ENCODE results near the gene ARHGAP31. TPM values are rescaled to one million over a fixed set of nuclear protein-coding genes. Genes with fewer than 3 reads are reported as not detected.

ARHGAP31 gene
- total RNA-seq, 1 experiment from 2014 or later = 12.0 TPM

DNA sequence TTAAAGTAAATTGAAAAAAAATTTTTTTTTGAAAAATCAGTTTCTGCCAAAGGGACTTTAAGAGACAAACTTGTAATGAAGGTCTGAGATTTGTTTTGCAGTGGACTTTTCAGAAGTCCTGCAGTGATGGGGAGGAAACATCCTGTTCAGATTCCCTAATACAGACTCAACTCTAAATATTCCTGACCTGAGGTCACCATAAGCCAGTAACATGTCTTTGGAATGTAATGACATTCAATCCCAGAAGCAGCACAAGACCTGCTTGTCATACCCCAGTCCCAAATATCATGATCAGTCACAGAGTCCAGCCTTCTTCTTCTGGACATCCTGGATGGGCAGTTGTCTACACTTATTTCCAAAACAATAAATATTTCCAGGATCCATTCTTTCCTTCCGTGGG is 115.7 kb downstream of the ARHGAP31 start:
- Histone ChIP-seq H3K36me3 (ENCODE audit: insufficient read depth, low read length, poor library complexity, severe bottlenecking) (no peaks in the 10 kb centered on the region), H3K27ac (ENCODE audit: low read depth, low read length, poor library complexity, severe bottlenecking) (no peak overlapping the region), H3K4me1 (ENCODE audit: insufficient read depth, low read length, poor library complexity, severe bottlenecking) (no peaks in the 10 kb centered on the region), H3K9me3 (ENCODE audit: low read depth, low read length, poor library complexity, severe bottlenecking) (no peaks in the 10 kb centered on the region), H3K4me3 (ENCODE audit: low read depth, low read length, poor library complexity, severe bottlenecking) (no peak overlapping the region), H3K27me3 (replicated peaks; ENCODE audit: insufficient read depth, low read depth, low read length, poor library complexity) (no peaks in the 10 kb centered on the region)
- no TSS peak for BruUV-seq (replicated peaks)
- CTCF ChIA-PET = no interaction called here
- intact Hi-C loops (cut with micrococcal nuclease; ENCODE audit: unreplicated experiment) = no loop called here
- TF ChIP-seq CTCF (conservative IDR thresholded peaks at IDR 0.05; ENCODE audit: low read depth, low read length) = no peak
- DNase-seq (ENCODE audit: low spot score) = no peak
- POLR2A ChIA-PET (ENCODE audit: low non-redundant PET) = no interaction called here

- DNase-seq (ENCODE audit: low spot score) = peak; percentile 20
- intact Hi-C loops (cut with micrococcal nuclease; ENCODE audit: unreplicated experiment) = no loop called here
- Histone ChIP-seq H3K4me3 (ENCODE audit: low read depth, low read length, poor library complexity, severe bottlenecking) (no peak overlapping the region), H3K4me1 (ENCODE audit: insufficient read depth, low read length, poor library complexity, severe bottlenecking) (no peaks in the 10 kb centered on the region), H3K9me3 (ENCODE audit: low read depth, low read length, poor library complexity, severe bottlenecking) (no peaks in the 10 kb centered on the region), H3K27me3 (replicated peaks; ENCODE audit: insufficient read depth, low read depth, low read length, poor library complexity) (no peaks in the 10 kb centered on the region), H3K36me3 (ENCODE audit: insufficient read depth, low read length, poor library complexity, severe bottlenecking) (no peaks in the 10 kb centered on the region), H3K27ac (ENCODE audit: low read depth, low read length, poor library complexity, severe bottlenecking) (no peak overlapping the region)
- TF ChIP-seq CTCF (conservative IDR thresholded peaks at IDR 0.05; ENCODE audit: low read depth, low read length) = no peak
- no peak for TF ChIP-seq EZH2 (IDR thresholded peaks at IDR 0.05; ENCODE audit: borderline replicate concordance, low read depth, low read length, poor library complexity, severe bottlenecking)
- ChIA-PET POLR2A (ENCODE audit: low non-redundant PET) (interaction anchor here (0.6 kb wide), 1 partner anchor 261 kb away, joined by 7 read pairs; no protein-coding TSS in a partner anchor), CTCF (no interaction called here)
- no TSS peak for BruUV-seq (replicated peaks)
These were observed 119.6 kb downstream of the ARHGAP31 start for GRCh38 chr3:119413603-119414280.

GRCh38 chr3:119416873-119417272 is 122.7 kb downstream of the ARHGAP31 start:
- peaks cover 2% of the 10 kb centered on the region for H3K27me3 ChIP-seq (replicated peaks; ENCODE audit: insufficient read depth, low read depth, low read length, poor library complexity)
- no peak for DNase-seq (ENCODE audit: low spot score)
- no peak overlapping the region for H3K4me3 ChIP-seq (ENCODE audit: low read depth, low read length, poor library complexity, severe bottlenecking)
- H3K36me3 ChIP-seq (ENCODE audit: insufficient read depth, low read length, poor library complexity, severe bottlenecking) = no peaks in the 10 kb centered on the region
- TF ChIP-seq EZH2 (IDR thresholded peaks at IDR 0.05; ENCODE audit: borderline replicate concordance, low read depth, low read length, poor library complexity, severe bottlenecking) = no peak
- no peak for TF ChIP-seq CTCF (conservative IDR thresholded peaks at IDR 0.05; ENCODE audit: low read depth, low read length)
- BruUV-seq (replicated peaks) = no TSS peak
- no peaks in the 10 kb centered on the region for H3K9me3 ChIP-seq (ENCODE audit: low read depth, low read length, poor library complexity, severe bottlenecking)
- no peak overlapping the region for H3K27ac ChIP-seq (ENCODE audit: low read depth, low read length, poor library complexity, severe bottlenecking)
- intact Hi-C loops (cut with micrococcal nuclease; ENCODE audit: unreplicated experiment) = no loop called here
- no peaks in the 10 kb centered on the region for H3K4me1 ChIP-seq (ENCODE audit: insufficient read depth, low read length, poor library complexity, severe bottlenecking)
- ChIA-PET POLR2A (ENCODE audit: low non-redundant PET) (no interaction called here), CTCF (no interaction called here)
